ENCODE data around the gene SH2B3. TPM values are rescaled to one million over a fixed set of nuclear protein-coding genes. Genes with fewer than 3 reads are reported as not detected.
A peak's percentile ranks its signal among the peaks of the same experiment; 100 is the strongest.

Gene SH2B3
- total RNA-seq, 2 donors from 2014 or later, result 26.4 to 40.9 TPM

GRCh38 chr12:111412007-111412829, 6.5 kb downstream of the SH2B3 start:
- peaks cover 24% of the 10 kb centered on the region for H3K4me1 ChIP-seq
- H3K27me3 ChIP-seq, result no peaks in the 10 kb centered on the region
- TF ChIP-seq CTCF (IDR thresholded peaks at IDR 0.05), result no peak
- no peaks in the 10 kb centered on the region for H3K36me3 ChIP-seq
- intact Hi-C loops (cut with DNase I), result no loop called here
- no peak overlapping the region for H3K4me3 ChIP-seq
- DNase-seq, result no peak
- H3K9me3 ChIP-seq, result no peaks in the 10 kb centered on the region
- H3K27ac ChIP-seq, result peak overlapping the region; percentile 22
- H3K9ac ChIP-seq (ENCODE audit: low read depth in 2 of 2, low read length in 2 of 2), result no peak overlapping the region

GRCh38 chr12:111412830-111413441, 7.2 kb downstream of the SH2B3 start:
- H3K9ac ChIP-seq (ENCODE audit: low read depth in 2 of 2, low read length in 2 of 2), result no peak overlapping the region
- H3K4me1 ChIP-seq, result peaks cover 20% of the 10 kb centered on the region
- H3K4me3 ChIP-seq, result no peak overlapping the region

GRCh38 chr12:111413442-111414086, 7.8 kb downstream of the SH2B3 start:
- no peak for DNase-seq
- no peak for TF ChIP-seq CTCF (IDR thresholded peaks at IDR 0.05)
- no peak overlapping the region for H3K9ac ChIP-seq (ENCODE audit: low read depth in 2 of 2, low read length in 2 of 2)
- H3K36me3 ChIP-seq, result no peaks in the 10 kb centered on the region
- no peak overlapping the region for H3K4me3 ChIP-seq
- no peaks in the 10 kb centered on the region for H3K9me3 ChIP-seq
- H3K27me3 ChIP-seq, result no peaks in the 10 kb centered on the region
- peaks cover 19% of the 10 kb centered on the region for H3K4me1 ChIP-seq
- intact Hi-C loops (cut with DNase I), result no loop called here
- H3K27ac ChIP-seq, result no peak overlapping the region

More at GRCh38 chr12:111412830-111413441, 7.2 kb downstream of the SH2B3 start:
- no peaks in the 10 kb centered on the region for H3K27me3 ChIP-seq
- TF ChIP-seq CTCF (IDR thresholded peaks at IDR 0.05), result no peak
- no peak for DNase-seq
- peak overlapping the region; percentile 22 for H3K27ac ChIP-seq
- no peaks in the 10 kb centered on the region for H3K36me3 ChIP-seq
- intact Hi-C loops (cut with DNase I), result no loop called here
- no peaks in the 10 kb centered on the region for H3K9me3 ChIP-seq

- no peak for DNase-seq
- H3K4me1 ChIP-seq, result peaks cover 13% of the 10 kb centered on the region
- intact Hi-C loops (cut with DNase I), result no loop called here
- no peaks in the 10 kb centered on the region for H3K9me3 ChIP-seq
- no peak overlapping the region for H3K27ac ChIP-seq
- H3K4me3 ChIP-seq, result no peak overlapping the region
- H3K36me3 ChIP-seq, result no peaks in the 10 kb centered on the region
- no peak for TF ChIP-seq CTCF (IDR thresholded peaks at IDR 0.05)
- H3K27me3 ChIP-seq, result no peaks in the 10 kb centered on the region
- H3K9ac ChIP-seq (ENCODE audit: low read depth in 2 of 2, low read length in 2 of 2), result no peak overlapping the region
These were observed 9.1 kb downstream of the SH2B3 start for GRCh38 chr12:111414711-111415252.

GRCh38 chr12:111417290-111417689, 11.6 kb downstream of the SH2B3 start:
- peaks cover 10% of the 10 kb centered on the region for H3K4me1 ChIP-seq
- no peaks in the 10 kb centered on the region for H3K9me3 ChIP-seq
- H3K9ac ChIP-seq (ENCODE audit: low read depth in 2 of 2, low read length in 2 of 2), result no peak overlapping the region
- no peaks in the 10 kb centered on the region for H3K27me3 ChIP-seq
- no peak for DNase-seq
- no peaks in the 10 kb centered on the region for H3K36me3 ChIP-seq
- intact Hi-C loops (cut with DNase I), result no loop called here
- no peak for TF ChIP-seq CTCF (IDR thresholded peaks at IDR 0.05)
- H3K27ac ChIP-seq, result no peak overlapping the region
- no peak overlapping the region for H3K4me3 ChIP-seq
